Loucy (cell line): ENCODE data around the gene KRTAP12-3.

ENCODE experiments used
- H2AFZ ChIP-seq: fragments of 200-600 bp; sonication (generic); 2 replicates; pipeline ENCODE4 v1.6.0; 2016; ENCODE audit warnings: antibody characterized with exemption, mild to moderate bottlenecking, low read length, moderate library complexity
- H3F3A ChIP-seq: fragments of 200-600 bp; 2 replicates; pipeline ENCODE4 v1.6.0; 2016; ENCODE audit warnings: antibody characterized with exemption, low read depth, mild to moderate bottlenecking
- H3K27me3 ChIP-seq: fragments of 200-600 bp; sonication (generic); 2 replicates; pipeline ENCODE4 v1.6.1; 2014; ENCODE audit warnings: low read length, mild to moderate bottlenecking; ENCODE audit not compliant: insufficient read depth, poor library complexity, severe bottlenecking
- H3K36me3 ChIP-seq: fragments of 200-600 bp; sonication (generic); 2 replicates; pipeline ENCODE4 v1.6.1; 2016; ENCODE audit warnings: low read length; ENCODE audit not compliant: insufficient read depth
- H3K4me1 ChIP-seq: fragments of 200-600 bp; sonication (generic); 2 replicates; pipeline ENCODE4 v1.5.1; 2014; ENCODE audit warnings: low read length, mild to moderate bottlenecking; ENCODE audit not compliant: insufficient read depth, poor library complexity, severe bottlenecking
- H3K4me2 ChIP-seq: fragments of 200-600 bp; sonication (generic); 2 replicates; pipeline ENCODE4 v1.6.0; 2014; ENCODE audit warnings: antibody characterized with exemption, low read length, low read depth, mild to moderate bottlenecking; ENCODE audit not compliant: poor library complexity, severe bottlenecking
- H3K4me3 ChIP-seq: fragments of 200-600 bp; sonication (generic); 2 replicates; pipeline ENCODE4 v1.5.1; 2014; ENCODE audit warnings: low read length, mild to moderate bottlenecking, mixed read lengths; ENCODE audit not compliant: poor library complexity, severe bottlenecking
- H3K79me2 ChIP-seq: fragments of 200-600 bp; sonication (generic); 2 replicates; pipeline ENCODE4 v1.6.1; 2014; ENCODE audit warnings: low read length; ENCODE audit not compliant: insufficient read depth
- H3K9ac ChIP-seq: fragments of 200-600 bp; sonication (generic); 2 replicates; pipeline ENCODE4 v1.6.0; 2014; ENCODE audit warnings: mild to moderate bottlenecking, low read depth, low read length, moderate library complexity; ENCODE audit not compliant: poor library complexity, severe bottlenecking
- H3K9me2 ChIP-seq: fragments of 200-600 bp; sonication (generic); replicated peaks from 2 replicates; pipeline ENCODE4 v1.6.1; 2016; ENCODE audit warnings: low read depth, low read length, mixed read lengths
- H3K9me3 ChIP-seq: fragments of 200-600 bp; sonication (generic); 2 replicates; pipeline ENCODE4 v1.6.1; 2014; ENCODE audit warnings: mild to moderate bottlenecking, antibody characterized with exemption, low read length, low read depth; ENCODE audit not compliant: insufficient read depth
- H4K20me1 ChIP-seq: fragments of 200-600 bp; sonication (generic); 2 replicates; pipeline ENCODE4 v1.6.0; 2014; ENCODE audit warnings: antibody characterized with exemption, low read length, mild to moderate bottlenecking; ENCODE audit not compliant: insufficient read depth, poor library complexity, severe bottlenecking
- CTCF ChIP-seq: fragments of 200-600 bp; sonication (generic); conservative IDR thresholded peaks from 2 replicates; pipeline ENCODE4 v1.5.1; 2014; ENCODE audit warnings: mild to moderate bottlenecking, antibody characterized with exemption, low read length
- EZH2phosphoT487 ChIP-seq: fragments of 200-600 bp; IDR thresholded peaks from 2 replicates; pipeline ENCODE4 v1.6.1; 2018; ENCODE audit warnings: antibody characterized with exemption, mild to moderate bottlenecking, moderate library complexity, borderline replicate concordance

The KRTAP12-3 gene

DNA sequence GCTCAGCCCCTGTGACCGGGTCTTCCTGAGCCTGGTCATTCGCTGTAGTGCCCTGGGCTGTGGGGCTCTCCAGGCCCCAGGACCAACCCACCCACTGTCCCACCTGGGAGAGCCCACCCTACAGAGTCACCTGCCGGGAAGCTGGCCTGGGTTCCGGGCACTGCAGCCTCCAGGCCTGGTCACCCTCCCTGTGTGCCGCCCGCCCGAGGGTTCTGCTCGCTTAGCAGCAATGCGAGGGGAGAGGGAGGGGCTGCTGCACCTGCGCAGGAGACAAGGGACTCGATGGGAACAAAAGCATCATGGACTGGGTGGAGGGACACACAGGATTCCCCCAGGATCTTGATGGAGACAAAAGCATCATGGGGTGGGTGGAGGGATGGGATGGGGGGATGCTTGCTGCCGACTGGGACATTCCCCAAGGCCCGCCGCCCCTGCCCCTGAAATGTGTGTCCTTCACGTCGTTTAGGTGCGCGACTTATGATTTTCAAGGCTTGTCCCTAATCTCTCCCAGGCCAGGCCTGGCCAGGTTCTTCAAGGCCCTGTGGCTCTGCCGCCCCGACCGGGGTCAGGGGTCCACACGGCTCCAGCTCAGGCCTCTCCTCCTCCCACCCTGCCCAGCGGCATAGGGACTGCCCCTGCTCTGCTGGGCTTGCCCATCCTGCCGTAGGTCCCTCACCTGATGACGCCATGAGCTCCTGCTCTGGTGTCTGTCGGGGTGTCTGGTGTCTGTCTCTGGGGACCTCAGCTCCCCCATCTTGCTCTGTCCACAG, 44.2 kb upstream of the KRTAP12-3 start:
- Histone ChIP-seq H3K4me1 (no peaks in the 10 kb centered on the region), H3K9me2 (no peaks in the 10 kb centered on the region), H4K20me1 (no peaks in the 10 kb centered on the region), H3K9ac (no peak overlapping the region), H3K4me2 (no peak overlapping the region), H2AFZ (no peak overlapping the region), H3K79me2 (no peaks in the 10 kb centered on the region), H3K4me3 (no peak overlapping the region), H3F3A (no peaks in the 10 kb centered on the region), H3K27me3 (no peaks in the 10 kb centered on the region), H3K9me3 (peaks cover 13% of the 10 kb centered on the region; the same call in 1 of the 2 replicates), H3K36me3 (no peaks in the 10 kb centered on the region)
- TF ChIP-seq EZH2phosphoT487 (no peak), CTCF (no peak)

DNA sequence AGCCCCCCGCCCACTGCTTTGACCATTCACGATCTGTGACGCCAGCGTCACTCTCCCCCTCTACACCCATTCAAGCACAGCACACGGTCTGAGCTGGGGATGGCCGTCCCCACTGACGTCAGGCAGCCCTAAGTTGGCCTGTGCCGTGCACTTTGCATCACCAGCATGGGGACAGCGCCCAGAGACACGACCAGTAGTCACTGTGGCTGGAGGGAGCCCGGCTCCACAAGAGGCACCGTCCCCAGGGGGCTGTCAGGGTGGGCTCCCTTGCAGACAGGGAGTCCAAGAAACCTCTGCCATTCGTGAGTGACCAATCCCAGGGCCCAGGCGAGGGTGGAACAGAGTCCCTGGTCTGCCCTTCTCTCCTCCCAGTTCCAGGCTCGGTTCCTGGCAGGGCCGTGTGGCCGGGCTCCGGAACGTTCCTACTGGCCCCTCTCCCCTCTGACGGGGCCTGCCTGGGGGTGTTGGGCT, 43.5 kb upstream of the KRTAP12-3 start:
- no peak overlapping the region for H2AFZ ChIP-seq
- H3K9me3 ChIP-seq, result peaks cover 11% of the 10 kb centered on the region; the same call in 1 of the 2 replicates
- no peaks in the 10 kb centered on the region for H4K20me1 ChIP-seq

DNA sequence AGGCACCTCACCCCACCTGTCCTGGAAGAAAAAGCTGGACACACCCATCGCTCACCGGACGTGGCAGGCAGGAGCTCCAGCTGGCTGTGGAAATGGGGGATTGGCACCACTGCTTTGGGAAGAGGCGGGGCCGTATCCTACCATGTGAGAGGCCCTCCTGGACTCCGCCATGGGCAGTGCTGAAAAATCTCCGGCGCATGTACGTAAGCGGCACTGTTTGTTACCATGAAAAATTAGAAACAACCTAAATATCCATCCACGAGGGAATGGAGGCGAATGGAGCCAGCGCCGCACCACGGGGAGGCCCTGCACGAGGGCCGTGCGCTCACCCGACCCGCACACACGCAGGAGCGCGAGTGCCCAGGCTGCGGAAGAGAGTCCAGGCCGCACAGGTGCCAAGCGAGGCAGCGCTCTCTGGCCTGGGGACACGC, 42.8 kb upstream of the KRTAP12-3 start:
- H3K36me3 ChIP-seq, result no peaks in the 10 kb centered on the region
- no peaks in the 10 kb centered on the region for H3F3A ChIP-seq
- no peaks in the 10 kb centered on the region for H3K4me1 ChIP-seq
- no peaks in the 10 kb centered on the region for H3K27me3 ChIP-seq
- H3K9me3 ChIP-seq, result peaks cover 9% of the 10 kb centered on the region; the same call in 1 of the 2 replicates
- H3K9ac ChIP-seq, result no peak overlapping the region
- no peaks in the 10 kb centered on the region for H3K9me2 ChIP-seq
- TF ChIP-seq CTCF, result no peak
- TF ChIP-seq EZH2phosphoT487, result no peak
- no peak overlapping the region for H3K4me3 ChIP-seq
- no peaks in the 10 kb centered on the region for H4K20me1 ChIP-seq
- no peak overlapping the region for H3K4me2 ChIP-seq
- H3K79me2 ChIP-seq, result no peaks in the 10 kb centered on the region
- no peak overlapping the region for H2AFZ ChIP-seq

More for the DNA sequence above, 43.5 kb upstream of the KRTAP12-3 start:
- Histone ChIP-seq H3F3A (no peaks in the 10 kb centered on the region), H3K9ac (no peak overlapping the region), H3K4me1 (no peaks in the 10 kb centered on the region), H3K4me3 (no peak overlapping the region), H3K4me2 (no peak overlapping the region), H3K9me2 (no peaks in the 10 kb centered on the region), H3K36me3 (no peaks in the 10 kb centered on the region), H3K79me2 (no peaks in the 10 kb centered on the region), H3K27me3 (no peaks in the 10 kb centered on the region)
- TF ChIP-seq CTCF, result no peak
- TF ChIP-seq EZH2phosphoT487, result no peak
